Ovary (tissue), 3 donors: ENCODE measurements around the gene DCST1.

ENCODE experiments used
- EP300 ChIP-seq: sonication (generic); formaldehyde crosslinking; IDR thresholded peaks from one replicate; pipeline ENCODE4 v1.6.1; 2017; ENCODE audit warnings: antibody characterized with exemption
- POLR2A ChIP-seq: fragments of 450-650 bp; IDR thresholded peaks from one replicate; pipeline ENCODE4 v1.6.1; 2017; ENCODE audit warnings: antibody characterized with exemption, mild to moderate bottlenecking, moderate library complexity
- TF ChIP-seq, protein P1 (sequence below), 3 donors: fragments of 450-650 bp in 2 of 3; fragments of 200-600 bp in 1 of 3; IDR thresholded peaks; one replicate each; pipeline versions ENCODE4 v1.5.1 to v1.8.0; 2016 to 2022; ENCODE audit warnings: antibody characterized with exemption in 3 of 3, mild to moderate bottlenecking in 1 of 3
- donor health status: DM: no; HTN: no; CAD: no.

DNA sequence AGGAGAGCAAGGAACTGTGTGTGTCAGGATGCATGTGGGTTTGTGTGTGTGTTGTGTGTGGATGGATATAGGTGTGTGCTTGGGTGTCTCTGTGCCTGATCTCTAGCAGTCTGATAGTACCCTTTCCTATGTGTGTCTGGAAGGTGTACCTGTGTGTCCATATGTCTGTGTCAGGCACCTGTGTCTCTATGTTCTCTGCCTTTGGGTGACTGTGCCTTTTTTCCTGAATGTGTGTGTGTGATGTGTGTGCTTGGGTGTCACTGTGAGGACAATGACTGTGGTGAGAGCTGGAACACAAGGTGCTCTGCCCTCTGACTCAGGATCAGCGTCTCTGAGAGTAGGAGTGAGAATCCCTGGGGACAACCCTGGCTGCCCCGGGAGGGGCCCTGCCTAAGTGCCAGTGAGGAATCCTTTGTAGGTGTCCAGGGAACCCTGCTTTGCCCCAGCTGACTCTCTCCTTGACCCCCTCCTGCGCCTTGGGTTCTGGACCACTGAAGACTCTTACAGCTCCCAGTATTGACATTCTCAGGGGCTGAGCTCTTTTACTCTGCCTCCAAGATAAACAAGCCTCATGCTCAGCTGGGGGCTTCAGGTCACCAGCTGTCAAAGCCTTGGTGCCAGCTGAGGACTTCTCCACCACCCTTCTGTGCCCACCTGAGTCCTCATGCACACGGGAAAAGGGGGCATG, 44.3 kb downstream of the DCST1 start:
- TF ChIP-seq POLR2A (no peak), EP300 (no peak)
- TF ChIP-seq, protein P1, sequence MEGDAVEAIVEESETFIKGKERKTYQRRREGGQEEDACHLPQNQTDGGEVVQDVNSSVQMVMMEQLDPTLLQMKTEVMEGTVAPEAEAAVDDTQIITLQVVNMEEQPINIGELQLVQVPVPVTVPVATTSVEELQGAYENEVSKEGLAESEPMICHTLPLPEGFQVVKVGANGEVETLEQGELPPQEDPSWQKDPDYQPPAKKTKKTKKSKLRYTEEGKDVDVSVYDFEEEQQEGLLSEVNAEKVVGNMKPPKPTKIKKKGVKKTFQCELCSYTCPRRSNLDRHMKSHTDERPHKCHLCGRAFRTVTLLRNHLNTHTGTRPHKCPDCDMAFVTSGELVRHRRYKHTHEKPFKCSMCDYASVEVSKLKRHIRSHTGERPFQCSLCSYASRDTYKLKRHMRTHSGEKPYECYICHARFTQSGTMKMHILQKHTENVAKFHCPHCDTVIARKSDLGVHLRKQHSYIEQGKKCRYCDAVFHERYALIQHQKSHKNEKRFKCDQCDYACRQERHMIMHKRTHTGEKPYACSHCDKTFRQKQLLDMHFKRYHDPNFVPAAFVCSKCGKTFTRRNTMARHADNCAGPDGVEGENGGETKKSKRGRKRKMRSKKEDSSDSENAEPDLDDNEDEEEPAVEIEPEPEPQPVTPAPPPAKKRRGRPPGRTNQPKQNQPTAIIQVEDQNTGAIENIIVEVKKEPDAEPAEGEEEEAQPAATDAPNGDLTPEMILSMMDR (IDR thresholded peaks at IDR 0.05), result no peak
